NCI-H510A treated with DMSO at 0.1 percent for 48 hours (cell line): ENCODE measurements around the gene SLC14A1.
A peak's percentile ranks its signal among the peaks of the same experiment; 100 is the strongest.
"Not testable (repeated sequence)": the region's sequence is repeated elsewhere in the genome, so short reads cannot be mapped to it uniquely, and the experiment has no call there.

ENCODE experiments used
- DNase-seq: peaks from one replicate; lab custom pipeline; 2025; lab: John Stamatoyannopoulos, UW

Gene SLC14A1

GRCh38 chr18:45757644-45758043 lies 33.7 kb downstream of the SLC14A1 start:
- DNase-seq, result not testable (repeated sequence)

- DNase-seq, result peak; percentile 4
These were observed 36.6 kb downstream of the SLC14A1 start for GRCh38 chr18:45760462-45761036.

GRCh38 chr18:45761512-45762114 lies 37.6 kb downstream of the SLC14A1 start:
- DNase-seq, result no peak

- DNase-seq, result no peak
These were observed 40.2 kb downstream of the SLC14A1 start for GRCh38 chr18:45764000-45764686.

GRCh38 chr18:45765796-45766195 lies 41.8 kb downstream of the SLC14A1 start:
- DNase-seq, result no peak

GRCh38 chr18:45771587-45772480 lies 47.9 kb downstream of the SLC14A1 start:
- no peak for DNase-seq

- no peak for DNase-seq
These were observed 50.1 kb downstream of the SLC14A1 start for GRCh38 chr18:45774065-45774521.

- DNase-seq, result peak; percentile 33
These were observed 51.3 kb downstream of the SLC14A1 start for GRCh38 chr18:45775241-45775676.

- no peak for DNase-seq
These were observed 51.8 kb downstream of the SLC14A1 start for GRCh38 chr18:45775743-45776142.

- DNase-seq, result no peak
These were observed 53.4 kb downstream of the SLC14A1 start for GRCh38 chr18:45777393-45777792.

- no peak for DNase-seq
These were observed 56.6 kb downstream of the SLC14A1 start for GRCh38 chr18:45780568-45780967.

GRCh38 chr18:45782662-45783061 lies 58.7 kb downstream of the SLC14A1 start:
- no peak for DNase-seq

GRCh38 chr18:45783097-45784075 lies 59.4 kb downstream of the SLC14A1 start:
- DNase-seq, result no peak

- DNase-seq, result no peak
These were observed 61.2 kb downstream of the SLC14A1 start for GRCh38 chr18:45785134-45785533.

- DNase-seq, result no peak
These were observed 63.0 kb downstream of the SLC14A1 start for GRCh38 chr18:45786941-45787340.

GRCh38 chr18:45787346-45787745 lies 63.4 kb downstream of the SLC14A1 start:
- no peak for DNase-seq

GRCh38 chr18:45788861-45789260 lies 64.9 kb downstream of the SLC14A1 start:
- no peak for DNase-seq

- no peak for DNase-seq
These were observed 68.7 kb downstream of the SLC14A1 start for GRCh38 chr18:45792506-45793263.

- DNase-seq, result no peak
These were observed 69.4 kb downstream of the SLC14A1 start for GRCh38 chr18:45793264-45793965.
